ENCODE data around the gene FCMR. TPM values are rescaled to one million over a fixed set of nuclear protein-coding genes. Genes with fewer than 3 reads are reported as not detected.

FCMR gene
- total and polyA plus RNA-seq, 2 donors from 2014 or later: 1.3 to 16.7 TPM

DNA sequence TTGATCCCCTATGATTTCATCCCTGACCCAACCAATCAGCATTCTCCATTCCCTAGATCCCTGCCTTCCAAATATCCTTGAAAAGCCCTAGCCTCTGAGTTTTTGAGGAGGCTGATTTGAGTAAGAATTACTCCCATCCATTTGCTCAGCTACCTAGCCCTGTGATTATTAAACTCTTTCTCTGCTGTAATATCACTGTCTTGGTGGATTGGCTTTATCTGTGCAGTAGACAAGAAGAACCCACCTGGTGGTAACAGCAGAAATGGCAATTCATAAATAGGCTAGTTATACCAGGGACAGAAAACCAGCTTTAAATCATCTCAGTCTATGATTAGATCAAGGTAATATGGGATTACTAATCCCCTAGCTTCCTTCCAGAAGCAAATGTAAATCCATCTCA, 43.3 kb downstream of the FCMR start:
- FAIRE-seq (no peak), DNase-seq (no peak)
- Histone ChIP-seq H3K27ac (ENCODE audit: low read depth in 2 of 2, low read length in 2 of 2) (no peak overlapping the region), H3K36me3 (ENCODE audit: control insufficient read depth in 2 of 3, insufficient read depth in 3 of 3, low read length in 3 of 3) (no peaks in the 10 kb centered on the region), H3K9ac (ENCODE audit: low read length in 3 of 3) (no peak overlapping the region), H3K9me3 (ENCODE audit: control insufficient read depth in 2 of 3, insufficient read depth in 1 of 3, low read length in 3 of 3) (peaks cover 0 to 9% (median 0%) of the 10 kb centered on the region in 3 donors), H3K27me3 (ENCODE audit: control insufficient read depth, insufficient read depth, low read length) (no peaks in the 10 kb centered on the region), H3K4me3 (ENCODE audit: low read length in 3 of 3) (no peak overlapping the region), H3K4me1 (ENCODE audit: control insufficient read depth in 2 of 3, insufficient read depth in 2 of 3, low read depth in 1 of 3, low read length in 3 of 3) (no peaks in the 10 kb centered on the region)
- intact Hi-C loops (cut with DNase I): no loop called here
- TF ChIP-seq, protein P1, sequence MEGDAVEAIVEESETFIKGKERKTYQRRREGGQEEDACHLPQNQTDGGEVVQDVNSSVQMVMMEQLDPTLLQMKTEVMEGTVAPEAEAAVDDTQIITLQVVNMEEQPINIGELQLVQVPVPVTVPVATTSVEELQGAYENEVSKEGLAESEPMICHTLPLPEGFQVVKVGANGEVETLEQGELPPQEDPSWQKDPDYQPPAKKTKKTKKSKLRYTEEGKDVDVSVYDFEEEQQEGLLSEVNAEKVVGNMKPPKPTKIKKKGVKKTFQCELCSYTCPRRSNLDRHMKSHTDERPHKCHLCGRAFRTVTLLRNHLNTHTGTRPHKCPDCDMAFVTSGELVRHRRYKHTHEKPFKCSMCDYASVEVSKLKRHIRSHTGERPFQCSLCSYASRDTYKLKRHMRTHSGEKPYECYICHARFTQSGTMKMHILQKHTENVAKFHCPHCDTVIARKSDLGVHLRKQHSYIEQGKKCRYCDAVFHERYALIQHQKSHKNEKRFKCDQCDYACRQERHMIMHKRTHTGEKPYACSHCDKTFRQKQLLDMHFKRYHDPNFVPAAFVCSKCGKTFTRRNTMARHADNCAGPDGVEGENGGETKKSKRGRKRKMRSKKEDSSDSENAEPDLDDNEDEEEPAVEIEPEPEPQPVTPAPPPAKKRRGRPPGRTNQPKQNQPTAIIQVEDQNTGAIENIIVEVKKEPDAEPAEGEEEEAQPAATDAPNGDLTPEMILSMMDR (IDR thresholded peaks at IDR 0.05; ENCODE audit: borderline replicate concordance, extremely low read depth, insufficient read depth): no peak

DNA sequence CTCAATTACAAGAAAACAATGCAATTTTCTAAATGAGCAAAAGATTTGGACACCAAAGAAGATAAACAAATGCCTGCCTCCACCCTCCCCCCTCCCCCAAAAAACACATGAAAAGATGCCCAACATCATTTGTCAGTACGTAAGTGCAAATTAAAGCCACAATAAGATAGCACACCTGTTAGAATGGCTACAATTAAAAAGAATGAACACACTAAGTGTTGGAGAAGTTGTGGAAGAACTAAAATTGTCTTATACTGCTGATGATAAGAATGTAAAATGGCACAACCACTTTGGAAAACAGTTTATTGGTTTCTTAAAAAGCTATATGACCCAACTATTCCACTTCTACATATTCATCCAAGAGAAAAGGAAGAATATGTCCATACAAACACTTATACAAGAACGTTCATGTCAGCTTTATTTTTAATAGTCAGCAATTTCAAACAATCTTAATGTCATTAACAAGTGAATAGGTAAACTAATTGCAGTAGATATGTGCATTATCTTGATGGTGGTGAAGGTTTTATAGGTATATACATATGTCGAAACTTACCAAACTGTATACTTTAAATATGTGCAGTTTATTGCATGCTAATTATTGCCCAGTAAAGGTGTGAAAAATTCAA, 45.9 kb downstream of the FCMR start:
- Histone ChIP-seq H3K4me1 (ENCODE audit: control insufficient read depth in 2 of 3, insufficient read depth in 2 of 3, low read depth in 1 of 3, low read length in 3 of 3) (no peaks in the 10 kb centered on the region), H3K36me3 (ENCODE audit: control insufficient read depth in 2 of 3, insufficient read depth in 3 of 3, low read length in 3 of 3) (no peaks in the 10 kb centered on the region), H3K27ac (ENCODE audit: low read depth in 2 of 2, low read length in 2 of 2) (no peak overlapping the region), H3K4me3 (ENCODE audit: low read length in 3 of 3) (no peak overlapping the region), H3K9me3 (ENCODE audit: control insufficient read depth in 2 of 3, insufficient read depth in 1 of 3, low read length in 3 of 3) (peaks cover 0 to 6% (median 0%) of the 10 kb centered on the region in 3 donors), H3K27me3 (ENCODE audit: control insufficient read depth, insufficient read depth, low read length) (no peaks in the 10 kb centered on the region), H3K9ac (ENCODE audit: low read length in 3 of 3) (no peak overlapping the region)
- TF ChIP-seq, protein P1 (IDR thresholded peaks at IDR 0.05; ENCODE audit: borderline replicate concordance, extremely low read depth, insufficient read depth): no peak
- DNase-seq (no peak), FAIRE-seq (no peak)
- intact Hi-C loops (cut with DNase I): no loop called here

DNA sequence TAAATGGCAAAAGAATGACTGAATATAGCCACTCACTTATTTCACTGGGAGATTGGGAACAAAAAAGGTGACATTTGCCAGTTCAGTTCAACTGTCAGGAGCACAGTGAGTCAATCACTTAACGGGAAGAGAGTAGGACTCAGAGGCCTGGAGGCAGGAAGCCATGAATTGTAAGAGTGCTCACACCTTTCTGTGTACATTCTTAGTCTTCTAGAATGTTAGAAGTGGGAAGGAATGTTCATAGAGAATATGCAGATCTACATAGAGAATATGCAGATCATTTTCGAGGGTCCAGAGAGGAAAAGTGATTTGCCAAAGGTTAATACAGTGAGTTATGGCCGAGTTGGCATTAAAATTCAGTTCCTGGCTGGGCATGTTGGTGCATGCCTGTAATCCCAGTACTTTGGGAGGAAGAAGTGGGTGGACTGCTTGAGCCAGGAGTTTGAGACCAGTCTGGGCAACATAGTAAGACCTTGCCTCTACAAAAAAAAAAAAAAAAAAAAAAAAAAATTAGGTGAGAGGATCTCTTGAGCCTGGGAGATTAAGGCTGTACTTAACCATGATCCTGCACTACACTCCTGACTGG, 48.0 kb downstream of the FCMR start:
- DNase-seq (no peak), FAIRE-seq (no peak)
- H3K9ac ChIP-seq (ENCODE audit: low read length in 3 of 3): no peak overlapping the region
- H3K9me3 ChIP-seq (ENCODE audit: control insufficient read depth in 2 of 3, insufficient read depth in 1 of 3, low read length in 3 of 3): peaks cover 0 to 6% (median 0%) of the 10 kb centered on the region in 3 donors
- H3K4me3 ChIP-seq (ENCODE audit: low read length in 3 of 3): no peak overlapping the region
- TF ChIP-seq, protein P1 (IDR thresholded peaks at IDR 0.05; ENCODE audit: borderline replicate concordance, extremely low read depth, insufficient read depth): no peak
- no peaks in the 10 kb centered on the region for H3K27me3 ChIP-seq (ENCODE audit: control insufficient read depth, insufficient read depth, low read length)
- H3K27ac ChIP-seq (ENCODE audit: low read depth in 2 of 2, low read length in 2 of 2): no peak overlapping the region
- no peaks in the 10 kb centered on the region for H3K36me3 ChIP-seq (ENCODE audit: control insufficient read depth in 2 of 3, insufficient read depth in 3 of 3, low read length in 3 of 3)
- intact Hi-C loops (cut with DNase I): no loop called here
- H3K4me1 ChIP-seq (ENCODE audit: control insufficient read depth in 2 of 3, insufficient read depth in 2 of 3, low read depth in 1 of 3, low read length in 3 of 3): no peaks in the 10 kb centered on the region
